Measurements from ENCODE around the gene C19orf81.

- TF ChIP-seq CTCF (IDR thresholded peaks at IDR 0.05) (no peak), POLR2A (IDR thresholded peaks at IDR 0.05) (no peak)
These were observed 5.6 kb downstream of the C19orf81 start for GRCh38 chr19:50654882-50655281.
